ENCODE measurements around the gene BORCS5. TPM values are rescaled to one million over a fixed set of nuclear protein-coding genes. Genes with fewer than 3 reads are reported as not detected.

BORCS5 gene
- total RNA-seq, 1 experiment from 2014 or later: 11.5 TPM

DNA sequence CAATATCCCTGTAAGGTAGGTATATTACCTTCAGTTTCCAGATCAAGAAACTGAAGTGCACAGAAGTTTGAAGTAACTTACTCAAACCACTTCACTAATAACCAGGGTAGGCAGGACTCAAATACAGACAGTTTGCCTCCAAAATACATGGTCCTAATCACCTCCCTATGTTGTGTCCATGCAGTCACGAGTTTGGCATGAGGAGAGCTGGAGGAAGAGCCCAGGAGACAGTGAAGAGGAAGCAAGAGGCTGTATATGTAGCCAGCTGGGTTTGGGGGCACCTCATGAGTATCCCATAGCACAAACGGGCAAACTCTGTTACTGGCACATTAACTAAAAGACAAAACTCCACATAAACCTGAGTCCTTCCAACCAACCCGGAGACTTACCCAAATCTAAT, 126.6 kb downstream of the BORCS5 start:
- Mint-ChIP-seq H3K9me3 (ENCODE audit: low read depth, unreplicated experiment) (no peaks in the 10 kb centered on the region), H3K4me3 (ENCODE audit: low read depth, unreplicated experiment) (no peak overlapping the region), H3K4me1 (ENCODE audit: low read depth, unreplicated experiment) (peaks cover 14% of the 10 kb centered on the region), H3K27ac (ENCODE audit: unreplicated experiment) (no peak overlapping the region), H3K36me3 (ENCODE audit: insufficient read depth, unreplicated experiment) (no peaks in the 10 kb centered on the region), H3K27me3 (ENCODE audit: unreplicated experiment) (no peaks in the 10 kb centered on the region)
- no peak for DNase-seq
- intact Hi-C loops (cut with micrococcal nuclease; ENCODE audit: unreplicated experiment): no loop called here
- BruUV-seq (replicated peaks): no TSS peak
- CTCF ChIA-PET: no interaction called here
- TF ChIP-seq CTCF (IDR thresholded peaks at IDR 0.05; ENCODE audit: unreplicated experiment): no peak

- Mint-ChIP-seq H3K9me3 (ENCODE audit: low read depth, unreplicated experiment) (no peaks in the 10 kb centered on the region), H3K4me1 (ENCODE audit: low read depth, unreplicated experiment) (peaks cover 16% of the 10 kb centered on the region), H3K27me3 (ENCODE audit: unreplicated experiment) (no peaks in the 10 kb centered on the region), H3K4me3 (ENCODE audit: low read depth, unreplicated experiment) (no peak overlapping the region), H3K36me3 (ENCODE audit: insufficient read depth, unreplicated experiment) (no peaks in the 10 kb centered on the region), H3K27ac (ENCODE audit: unreplicated experiment) (peak overlapping the region; percentile 79)
- no TSS peak for BruUV-seq (replicated peaks)
- TF ChIP-seq CTCF (IDR thresholded peaks at IDR 0.05; ENCODE audit: unreplicated experiment): no peak
- CTCF ChIA-PET: interaction anchor here (0.5 to 1.6 kb wide), 3 partner anchors 89 to 136 kb away, joined by 3 to 4 read pairs (median 4); no protein-coding TSS in a partner anchor
- no peak for DNase-seq
- intact Hi-C loops (cut with micrococcal nuclease; ENCODE audit: unreplicated experiment): no loop called here
Measured at GRCh38 chr12:12486661-12487240, 129.9 kb downstream of the BORCS5 start.

- Mint-ChIP-seq H3K4me3 (ENCODE audit: low read depth, unreplicated experiment) (no peak overlapping the region), H3K4me1 (ENCODE audit: low read depth, unreplicated experiment) (peaks cover 16% of the 10 kb centered on the region), H3K27ac (ENCODE audit: unreplicated experiment) (peak overlapping the region; percentile 18), H3K27me3 (ENCODE audit: unreplicated experiment) (no peaks in the 10 kb centered on the region), H3K9me3 (ENCODE audit: low read depth, unreplicated experiment) (no peaks in the 10 kb centered on the region), H3K36me3 (ENCODE audit: insufficient read depth, unreplicated experiment) (no peaks in the 10 kb centered on the region)
- CTCF ChIA-PET: interaction anchor here (0.5 kb wide), 1 partner anchor 119 kb away, joined by 3 read pairs; no protein-coding TSS in a partner anchor
- DNase-seq: no peak
- BruUV-seq (replicated peaks): no TSS peak
- TF ChIP-seq CTCF (IDR thresholded peaks at IDR 0.05; ENCODE audit: unreplicated experiment): no peak
- intact Hi-C loops (cut with micrococcal nuclease; ENCODE audit: unreplicated experiment): no loop called here
Measured at GRCh38 chr12:12487490-12487889, 130.6 kb downstream of the BORCS5 start.

DNA sequence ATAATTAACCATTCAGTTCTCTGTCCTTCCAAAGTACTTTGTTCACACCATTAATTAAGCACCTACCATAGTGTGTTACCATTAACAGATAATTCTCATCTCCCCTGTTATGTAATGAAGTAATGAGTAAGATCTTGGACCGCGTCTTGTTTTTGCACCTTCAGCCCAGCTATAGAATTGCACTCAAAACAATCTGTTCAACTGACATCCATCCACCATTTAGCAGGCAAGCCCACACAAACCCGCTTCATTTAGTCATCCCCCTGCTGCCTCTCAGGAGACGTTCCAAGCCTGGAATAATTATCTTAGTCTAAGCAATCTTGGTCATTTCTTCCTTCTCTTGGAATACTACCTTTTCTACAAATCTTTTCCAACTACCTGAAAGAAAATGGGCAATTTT, 131.4 kb downstream of the BORCS5 start:
- intact Hi-C loops (cut with micrococcal nuclease; ENCODE audit: unreplicated experiment): no loop called here

More for the DNA sequence above, 131.4 kb downstream of the BORCS5 start:
- CTCF ChIA-PET: no interaction called here
- Mint-ChIP-seq H3K27ac (ENCODE audit: unreplicated experiment) (peak overlapping the region; percentile 18), H3K9me3 (ENCODE audit: low read depth, unreplicated experiment) (no peaks in the 10 kb centered on the region), H3K4me1 (ENCODE audit: low read depth, unreplicated experiment) (peaks cover 16% of the 10 kb centered on the region), H3K4me3 (ENCODE audit: low read depth, unreplicated experiment) (no peak overlapping the region), H3K27me3 (ENCODE audit: unreplicated experiment) (no peaks in the 10 kb centered on the region), H3K36me3 (ENCODE audit: insufficient read depth, unreplicated experiment) (no peaks in the 10 kb centered on the region)
- BruUV-seq (replicated peaks): no TSS peak
- no peak for TF ChIP-seq CTCF (IDR thresholded peaks at IDR 0.05; ENCODE audit: unreplicated experiment)
- no peak for DNase-seq
